HG02642 (cell line): ENCODE results near the gene VAV2.
"Not testable (repeated sequence)": the region's sequence is repeated elsewhere in the genome, so short reads cannot be mapped to it uniquely, and the experiment has no call there.

Experiments used
- ATAC-seq: cut with Tn5 transposase; IDR thresholded peaks from one replicate; pipeline ENCODE4 v1.9.1; 2021; ENCODE audit warnings: mild to moderate bottlenecking; ENCODE audit not compliant: unreplicated experiment, poor library complexity

VAV2 gene

DNA sequence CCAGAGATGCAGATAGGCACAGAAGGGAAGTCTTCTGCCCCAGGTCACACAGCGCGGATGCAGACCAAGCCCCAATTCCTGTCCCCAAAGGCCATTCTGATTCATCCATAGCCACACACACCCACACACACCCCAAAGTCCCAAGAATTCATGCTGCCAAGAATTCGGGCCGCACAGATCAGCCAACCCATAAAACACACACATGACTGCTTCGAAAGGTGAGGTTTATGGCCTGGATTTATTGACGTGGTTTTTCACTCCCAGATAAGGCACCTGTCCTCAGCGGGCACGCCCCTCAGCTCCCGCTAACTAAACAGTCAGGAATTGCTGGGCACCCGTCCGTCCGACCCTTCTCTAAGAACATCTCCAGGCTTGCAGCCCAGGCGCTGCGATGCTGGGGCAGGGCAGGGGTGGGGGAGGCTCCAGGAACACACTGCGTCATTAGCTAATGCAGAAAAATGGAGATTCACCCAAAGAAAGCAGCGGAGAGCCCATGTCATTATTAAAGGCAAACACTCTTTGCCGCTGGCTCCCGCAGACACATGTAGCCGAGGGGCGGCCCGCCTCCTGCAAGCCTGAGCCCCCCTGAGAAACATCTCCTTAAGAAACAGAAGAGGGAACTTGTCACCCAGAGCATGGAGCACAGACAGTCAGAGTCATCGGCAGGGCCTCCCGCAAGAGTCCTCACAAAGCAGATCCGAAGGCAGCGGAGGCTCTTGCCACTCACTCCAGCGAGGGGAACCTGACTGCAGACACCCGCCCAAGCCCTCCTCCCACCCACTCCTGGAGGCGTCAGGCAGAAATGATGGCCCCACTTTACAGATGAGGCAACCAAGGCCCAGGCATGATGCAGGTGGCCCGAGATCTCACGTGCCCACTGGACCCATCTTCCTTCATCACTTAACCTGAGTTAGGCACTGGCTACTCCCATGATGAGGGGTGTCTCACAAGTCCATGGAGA is 19.9 kb downstream of the VAV2 start:
- no peak for ATAC-seq

- ATAC-seq = no peak
Observed at GRCh38 chr9:133971121-133971951, 20.8 kb downstream of the VAV2 start.

GRCh38 chr9:133970581-133971058 is 21.5 kb downstream of the VAV2 start:
- no peak for ATAC-seq

DNA sequence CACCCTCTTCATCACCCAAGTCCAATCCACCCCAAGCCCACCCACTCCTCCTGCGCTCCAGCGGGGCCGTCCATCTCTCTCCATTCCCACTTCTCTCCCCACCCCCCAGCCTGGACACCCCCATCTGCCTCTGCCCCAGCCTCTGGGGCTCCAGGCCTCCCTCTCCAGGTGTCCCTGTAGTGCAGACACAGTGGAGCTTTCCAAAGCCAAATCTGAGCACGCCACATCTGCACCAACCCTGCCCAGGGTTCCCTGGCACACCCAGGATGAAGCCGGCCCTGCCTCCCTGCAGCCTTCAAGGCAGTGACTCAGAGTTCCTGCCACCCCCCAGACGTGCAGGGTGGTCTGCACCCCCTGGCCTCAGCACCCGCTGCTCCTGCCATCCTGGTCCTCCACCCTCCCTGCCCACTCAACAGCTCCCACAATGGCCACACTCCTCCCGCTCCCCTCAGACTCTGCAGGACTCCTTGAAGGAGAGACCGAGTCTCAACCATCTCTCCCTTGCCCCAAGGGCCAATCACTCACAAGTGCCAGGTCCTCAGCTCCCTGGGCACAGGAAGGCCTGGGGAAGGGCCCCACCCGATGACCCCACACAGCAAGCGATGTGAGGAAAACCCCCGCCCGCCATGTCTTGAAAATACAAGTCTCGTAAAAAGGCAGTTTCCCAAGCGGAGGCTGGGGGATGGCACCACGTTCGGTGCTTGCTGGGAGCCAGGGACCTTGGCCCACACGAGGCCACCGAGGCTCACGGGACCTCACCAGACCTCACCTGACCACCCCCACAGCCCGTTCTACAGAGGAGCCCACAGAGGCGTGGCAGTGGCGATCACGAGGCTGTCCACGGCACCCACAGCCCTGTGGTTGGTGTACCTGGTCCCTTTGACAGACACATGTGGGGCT is 22.2 kb downstream of the VAV2 start:
- no peak for ATAC-seq

GRCh38 chr9:133968966-133969617 is 23.0 kb downstream of the VAV2 start:
- ATAC-seq = no peak

DNA sequence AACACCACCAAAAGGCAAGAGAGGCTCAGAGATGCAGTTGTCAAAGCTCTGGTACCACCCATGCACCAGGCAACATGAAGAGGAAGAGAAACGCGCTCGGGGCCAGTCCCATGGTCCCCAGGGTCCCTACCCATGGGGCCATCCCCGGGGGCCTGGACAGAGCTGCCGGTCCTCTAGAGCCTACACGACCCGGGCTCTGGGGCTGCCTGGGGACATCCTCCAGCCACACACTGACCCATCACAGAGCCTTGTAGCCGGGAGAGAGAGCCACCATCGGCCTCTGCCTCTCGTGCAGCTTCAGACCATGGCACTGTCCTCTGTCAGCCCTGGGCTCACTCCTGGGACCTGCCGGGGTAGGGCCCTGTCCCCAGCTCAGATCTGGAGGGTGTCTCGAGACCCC is 23.7 kb downstream of the VAV2 start:
- ATAC-seq = no peak

DNA sequence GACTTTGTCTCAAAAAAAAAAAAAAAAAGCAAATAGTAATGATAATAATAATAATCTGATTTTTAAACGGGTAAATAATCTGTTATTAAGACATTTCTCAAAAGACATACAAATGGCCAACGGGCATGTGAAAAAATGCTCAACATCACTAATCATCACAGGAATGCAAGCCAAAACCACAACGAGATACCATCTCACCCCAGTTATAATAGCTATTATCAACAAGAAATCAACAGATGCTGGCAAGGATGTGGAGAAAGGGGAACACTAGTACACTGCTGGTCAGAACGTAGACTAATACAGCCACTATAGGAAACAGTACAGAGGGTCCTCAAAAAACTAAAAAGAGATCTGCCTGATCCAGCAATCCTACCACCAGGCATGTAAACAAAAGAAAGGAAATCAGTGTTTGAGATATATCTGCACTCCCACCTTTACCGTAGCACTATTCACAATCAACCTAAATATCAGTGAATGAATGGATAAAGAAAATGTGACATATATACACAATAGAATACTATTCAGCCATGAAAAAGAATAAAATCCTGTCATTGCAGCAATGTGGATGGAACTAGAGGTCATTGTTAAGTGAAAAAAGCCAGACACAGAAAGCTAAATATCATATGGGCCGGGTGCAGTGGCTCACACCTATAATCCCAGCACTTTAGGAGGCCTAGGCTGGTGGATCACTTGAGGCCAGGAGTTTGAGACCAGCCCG is 24.9 kb downstream of the VAV2 start:
- no peak for ATAC-seq

GRCh38 chr9:133964463-133964862 is 27.7 kb downstream of the VAV2 start:
- ATAC-seq = no peak

DNA sequence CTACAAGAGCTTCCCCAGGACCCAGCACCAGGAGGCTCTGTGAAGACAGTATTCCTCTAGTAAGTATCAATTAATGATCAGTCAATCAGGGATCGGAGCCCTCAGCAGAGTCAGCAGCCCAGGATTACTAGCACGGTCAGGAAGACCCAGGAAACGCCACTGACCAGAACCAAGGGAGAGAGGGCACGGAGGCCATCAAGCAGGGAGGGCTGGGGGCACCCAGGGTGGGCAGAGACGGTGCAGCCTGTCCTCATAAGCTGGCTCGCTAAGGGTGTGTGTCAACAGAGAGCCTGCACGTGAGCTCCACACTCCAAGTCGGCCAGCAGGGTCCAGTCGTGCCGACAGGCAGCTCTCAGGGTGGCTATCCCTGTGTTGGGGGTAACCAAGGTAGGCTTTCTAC is 29.0 kb downstream of the VAV2 start:
- no peak for ATAC-seq

- ATAC-seq = no peak
Observed at GRCh38 chr9:133962341-133962740, 29.8 kb downstream of the VAV2 start.

DNA sequence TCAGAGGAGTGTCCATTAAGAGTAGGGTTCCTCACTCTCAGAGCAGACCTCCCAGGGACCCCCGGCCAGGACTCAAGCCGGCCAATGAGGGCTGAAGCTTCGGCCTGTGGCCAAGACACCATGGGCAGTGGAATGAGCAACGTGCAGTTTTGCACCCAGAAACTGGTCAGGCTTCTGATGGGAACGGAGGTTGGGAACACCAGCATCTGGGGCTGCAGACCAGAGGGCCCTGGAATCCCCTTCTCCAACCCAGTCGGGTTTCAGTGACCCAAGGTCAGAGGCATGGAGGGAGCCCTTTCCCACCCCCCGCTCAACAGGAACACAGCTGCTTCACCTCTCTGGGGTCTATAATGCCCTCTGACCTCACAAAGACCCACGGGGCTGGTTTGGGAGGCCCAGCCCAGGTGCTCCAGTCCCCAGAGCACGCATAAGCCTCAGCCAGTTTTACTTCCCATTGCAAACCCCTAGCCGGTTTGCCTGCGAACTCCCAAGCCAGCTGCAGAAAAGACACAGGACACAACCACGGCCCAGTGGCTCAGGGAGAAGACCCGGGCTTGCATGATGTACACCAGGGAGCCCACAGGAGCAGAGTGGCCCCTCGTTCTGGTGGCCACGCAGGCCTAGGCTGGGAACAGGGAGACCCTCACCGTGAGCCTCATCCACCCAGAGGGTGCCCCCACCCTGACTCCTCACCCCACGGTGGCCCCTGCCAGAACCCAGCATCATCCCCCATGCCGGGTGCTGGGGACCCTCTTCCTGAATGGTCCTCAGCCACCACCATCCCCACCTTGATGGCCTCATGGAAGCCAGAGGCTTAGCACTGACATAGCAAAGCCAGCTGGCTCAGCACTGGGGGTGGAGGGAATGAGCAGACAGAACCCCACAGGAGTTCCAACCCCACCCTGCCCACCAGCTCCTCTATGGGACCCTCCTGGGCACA is 30.6 kb downstream of the VAV2 start:
- ATAC-seq = no peak

GRCh38 chr9:133960568-133961129 is 31.5 kb downstream of the VAV2 start:
- no peak for ATAC-seq

- no peak for ATAC-seq
Observed at GRCh38 chr9:133959966-133960567, 32.1 kb downstream of the VAV2 start.

DNA sequence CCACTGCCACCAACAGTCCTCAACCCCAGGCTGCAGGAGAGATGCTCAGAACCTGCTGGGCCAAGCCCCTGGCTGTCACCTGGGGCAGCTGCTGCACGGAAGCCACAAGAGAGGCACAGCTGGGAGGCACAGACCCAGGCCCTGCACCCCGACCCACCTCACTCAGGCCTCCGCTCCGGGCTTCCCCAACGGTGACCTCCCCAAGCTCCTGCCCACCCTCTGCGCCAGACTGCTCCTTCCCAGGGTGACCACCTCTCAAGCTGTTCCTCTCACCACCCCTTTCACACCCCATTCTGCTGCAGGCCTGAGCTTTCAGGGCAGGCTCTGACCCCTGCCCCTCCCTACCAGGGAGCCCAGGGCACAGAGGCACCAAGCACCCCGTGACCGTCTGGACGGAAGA is 33.0 kb downstream of the VAV2 start:
- no peak for ATAC-seq

DNA sequence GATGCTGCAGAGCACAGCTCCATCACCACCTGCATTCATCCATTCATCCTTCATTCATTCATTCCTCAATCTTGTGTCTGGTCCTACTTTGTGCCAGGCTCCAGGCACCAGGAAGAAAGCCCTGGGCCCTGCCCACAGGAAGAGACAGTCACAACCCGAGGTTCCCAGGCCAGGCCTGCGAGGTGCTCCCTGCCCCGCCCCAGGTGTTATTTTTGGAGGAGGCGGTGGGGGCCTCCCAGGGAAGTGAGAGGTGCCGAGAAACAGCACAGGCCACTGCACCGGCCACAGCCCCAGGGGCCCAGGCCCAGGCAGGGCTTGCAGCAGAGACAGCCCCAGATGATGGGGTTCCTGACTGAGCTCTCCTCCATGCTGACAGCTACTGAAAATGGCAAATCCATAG is 33.4 kb downstream of the VAV2 start:
- no peak for ATAC-seq

DNA sequence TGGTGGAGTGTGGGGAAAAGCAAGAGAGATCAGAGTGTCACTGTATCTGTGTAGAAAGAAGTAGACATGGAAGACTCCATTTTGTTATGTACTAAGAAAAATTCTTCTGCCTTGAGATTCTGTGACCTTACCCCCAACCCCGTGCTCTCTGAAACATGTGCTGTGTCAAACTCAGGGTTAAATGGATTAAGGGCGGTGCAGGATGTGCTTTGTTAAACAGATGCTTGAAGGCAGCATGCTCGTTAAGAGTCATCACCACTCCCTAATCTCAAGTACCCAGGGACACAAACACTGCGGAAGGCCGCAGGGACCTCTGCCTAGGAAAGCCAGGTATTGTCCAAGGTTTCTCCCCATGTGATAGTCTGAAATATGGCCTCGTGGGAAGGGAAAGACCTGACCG is 34.4 kb downstream of the VAV2 start:
- ATAC-seq = not testable (repeated sequence)

DNA sequence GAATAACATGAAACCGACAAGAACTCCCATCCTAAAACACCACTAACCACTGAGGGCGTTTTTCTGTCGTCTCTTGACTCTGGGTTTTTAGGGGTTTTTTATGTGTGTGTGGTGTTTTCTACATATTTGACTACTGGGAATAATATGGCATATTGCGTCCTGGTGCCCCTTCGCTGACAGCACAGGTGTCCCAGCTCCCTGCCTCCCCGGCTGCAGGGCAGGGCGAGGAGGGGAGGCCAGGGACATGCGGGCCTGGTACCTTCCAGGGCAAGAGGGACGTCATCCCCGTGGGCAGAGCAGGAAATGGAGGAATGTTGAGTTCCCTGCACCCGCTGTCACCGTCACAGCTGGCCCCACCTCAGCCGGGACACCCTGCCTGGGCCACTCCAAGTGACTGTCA is 34.8 kb downstream of the VAV2 start:
- ATAC-seq = no peak
